Keratinocyte (primary cell): ENCODE measurements around the gene GAB1. TPM values are rescaled to one million over a fixed set of nuclear protein-coding genes. Genes with fewer than 3 reads are reported as not detected.

Source experiments
- DNase-seq: peaks from one replicate; pipeline ENCODE4 v3.0.0-alpha.2; 2011; ENCODE audit warnings: low read depth, missing footprints, low spot score
- FAIRE-seq: peaks from 2 replicates; lab custom pipeline; 2011; peaks lifted over from hg19 to GRCh38; lab: Jason Lieb, UNC
- H2AFZ ChIP-seq: 2 replicates; pipeline ENCODE4 v1.6.0; 2012; ENCODE audit warnings: low read length, control low read depth, inconsistent platforms; ENCODE audit not compliant: control insufficient read depth
- H3K27ac ChIP-seq: 2 replicates; pipeline ENCODE4 v1.5.1; 2011; ENCODE audit warnings: low read length; ENCODE audit not compliant: control insufficient read depth, insufficient read depth
- H3K27me3 ChIP-seq: 3 replicates; pipeline ENCODE4 v1.6.0; 2011; ENCODE audit warnings: low read length; ENCODE audit not compliant: control insufficient read depth, insufficient read depth; ENCODE audit errors: extremely low read depth
- H3K36me3 ChIP-seq, 2 experiments: 2 replicates in 1 of 2; 3 replicates in 1 of 2; pipeline ENCODE4 v1.5.1; 2011; ENCODE audit warnings: low read length in 2 of 2, mild to moderate bottlenecking in 1 of 2; ENCODE audit not compliant: control insufficient read depth in 2 of 2, insufficient read depth in 2 of 2; ENCODE audit errors: extremely low read depth in 1 of 2
- H3K4me1 ChIP-seq: 3 replicates; pipeline ENCODE4 v1.5.1; 2011; ENCODE audit warnings: low read length; ENCODE audit not compliant: control insufficient read depth, insufficient read depth; ENCODE audit errors: extremely low read depth
- H3K4me2 ChIP-seq: 3 replicates; pipeline ENCODE4 v1.6.0; 2011; ENCODE audit warnings: low read depth, low read length; ENCODE audit not compliant: control insufficient read depth, insufficient read depth; ENCODE audit errors: extremely low read depth
- H3K4me3 ChIP-seq, 3 experiments: fragments of 200-600 bp in 1 of 3; sonication (generic) in 1 of 3; 2 replicates in 2 of 3; 3 replicates in 1 of 3; pipeline ENCODE4 v1.5.1; 2011 to 2016; ENCODE audit warnings: low read length in 3 of 3, mild to moderate bottlenecking in 3 of 3, control low read depth in 2 of 3, inconsistent platforms in 1 of 3, low read depth in 1 of 3, mixed read lengths in 1 of 3, mixed run types in 1 of 3, moderate library complexity in 1 of 3; ENCODE audit not compliant: control insufficient read depth in 2 of 3, insufficient read depth in 2 of 3; ENCODE audit errors: extremely low read depth in 1 of 3
- H3K79me2 ChIP-seq: 2 replicates; pipeline ENCODE4 v1.6.0; 2012; ENCODE audit warnings: low read length; ENCODE audit not compliant: control insufficient read depth, insufficient read depth
- H3K9ac ChIP-seq: 3 replicates; pipeline ENCODE4 v1.6.0; 2011; ENCODE audit warnings: low read length; ENCODE audit not compliant: control insufficient read depth, insufficient read depth; ENCODE audit errors: extremely low read depth
- H3K9me1 ChIP-seq: 3 replicates; pipeline ENCODE4 v1.6.0; 2011; ENCODE audit warnings: low read length; ENCODE audit not compliant: control insufficient read depth, insufficient read depth; ENCODE audit errors: extremely low read depth
- H3K9me3 ChIP-seq: 2 replicates; pipeline ENCODE4 v1.5.1; 2012; ENCODE audit warnings: low read depth, low read length; ENCODE audit not compliant: control insufficient read depth
- H4K20me1 ChIP-seq: 3 replicates; pipeline ENCODE4 v1.6.0; 2011; ENCODE audit warnings: low read length; ENCODE audit not compliant: control insufficient read depth, insufficient read depth; ENCODE audit errors: extremely low read depth
- CTCF ChIP-seq, 3 experiments: IDR thresholded peaks in 1 of 3; conservative IDR thresholded peaks in 1 of 3; optimal IDR thresholded peaks in 1 of 3; 2 replicates in 2 of 3; 3 replicates in 1 of 3; pipeline versions ENCODE3 to v1.5.1; 2011; ENCODE audit warnings: low read length in 3 of 3, mild to moderate bottlenecking in 3 of 3, moderate library complexity in 2 of 3, control low read depth in 1 of 3, inconsistent platforms in 1 of 3; ENCODE audit not compliant: insufficient read depth in 2 of 3; ENCODE audit errors: extremely low read depth in 1 of 3
- EZH2 ChIP-seq: IDR thresholded peaks from one replicate; pipeline ENCODE4 v1.6.1; 2012; ENCODE audit warnings: inconsistent platforms, mild to moderate bottlenecking, low read length, moderate library complexity
- dilution Hi-C: fragments of 300-500 bp; cut with MboI; formaldehyde crosslinking; loops from one replicate; pipeline ENCODE4 v1.7.0; 2020; ENCODE audit warnings: low sequenced_read_pairs; ENCODE audit not compliant: extremely low pct_ligation_motif_present
- polyA plus RNA-seq, 5 experiments: library from polyadenylated mRNA; depleted of rRNA in 3 of 5; stranded (reverse) in 3 of 5; stranded (forward) in 1 of 5; unstranded in 1 of 5; fragments of >200 nt; gene quantifications; 1 replicate in 1 of 5; 2 replicates in 3 of 5; 3 replicates in 1 of 5; pipeline versions ENCODE4 v1.2.1 to v1.2.3, GENCODE V29; 2011 to 2012; ENCODE audit warnings: missing spikeins in 2 of 5, low read depth in 1 of 5, low replicate concordance in 1 of 5

Gene GAB1
- polyA plus RNA-seq, 1 donor (not counting 4 experiments of a cell fraction or from before 2014, with no cell fraction given): 11.0 TPM

DNA sequence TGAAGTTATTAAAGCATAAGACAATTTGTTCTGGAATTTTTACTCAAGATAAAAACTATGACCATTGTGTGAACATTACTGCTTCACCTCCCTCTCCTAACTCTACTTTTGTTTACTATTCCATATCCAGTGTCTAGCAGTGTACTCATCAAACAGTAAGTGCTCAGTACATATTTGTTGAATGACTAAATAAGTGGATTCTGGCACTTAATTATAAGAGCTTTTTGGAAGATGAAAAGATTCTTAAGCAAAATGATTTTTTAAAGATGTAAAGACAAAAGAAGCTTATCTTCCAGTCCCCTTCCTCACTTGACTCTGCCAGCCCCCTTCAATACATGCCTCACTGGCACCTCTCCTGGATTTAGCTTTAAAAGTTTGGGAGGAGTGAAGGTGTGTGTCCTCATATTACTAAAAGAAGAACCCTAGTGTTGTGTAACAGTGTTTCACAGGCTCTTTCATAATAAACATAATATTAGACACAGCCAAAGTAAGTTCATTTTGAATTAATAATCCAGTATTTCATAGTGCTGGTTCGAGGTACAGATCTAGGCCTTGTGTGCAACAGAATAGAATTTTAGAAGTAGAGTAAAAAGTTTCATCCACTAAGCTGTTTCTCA is 53.0 kb downstream of the GAB1 start:
- Histone ChIP-seq H3K4me2 (no peak overlapping the region), H3K4me1 (peaks cover 10% of the 10 kb centered on the region), H3K79me2 (peaks cover 17% of the 10 kb centered on the region), H3K9me3 (no peaks in the 10 kb centered on the region), H3K27ac (peak overlapping the region; percentile 16), H4K20me1 (no peaks in the 10 kb centered on the region), H3K4me3 (no peak overlapping the region), H2AFZ (no peak overlapping the region), H3K36me3 (no peaks in the 10 kb centered on the region), H3K9me1 (no peaks in the 10 kb centered on the region), H3K27me3 (no peaks in the 10 kb centered on the region), H3K9ac (no peak overlapping the region)
- FAIRE-seq (no peak), DNase-seq (no peak)
- dilution Hi-C loops: no loop called here
- TF ChIP-seq CTCF (optimal IDR thresholded peaks at IDR 0.05 in 1 of 3, IDR thresholded peaks at IDR 0.05 in 1 of 3, conservative IDR thresholded peaks at IDR 0.05 in 1 of 3; ENCODE audit: extremely low read depth in 1 of 3, insufficient read depth in 2 of 3, low read length in 3 of 3) (no peak), EZH2 (no peak)

DNA sequence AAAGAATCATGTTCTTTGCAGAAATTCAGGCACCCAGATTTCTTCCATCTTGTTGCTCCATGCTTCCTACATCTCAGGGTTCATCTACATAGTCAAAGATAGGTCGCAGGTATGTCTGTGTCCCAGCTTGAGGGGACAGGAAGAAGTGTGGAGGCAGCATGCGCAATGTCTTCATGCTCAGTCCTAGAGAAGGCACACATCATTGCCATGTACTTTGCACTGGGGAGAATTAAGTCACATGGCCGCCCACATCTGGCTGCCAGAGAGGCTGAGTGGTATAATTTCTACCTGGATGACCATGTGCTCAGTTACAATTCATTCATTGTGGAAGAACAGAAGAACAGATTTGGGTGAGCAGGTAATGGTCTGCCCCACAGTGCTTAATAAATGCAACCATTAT is 54.1 kb downstream of the GAB1 start:
- no peak overlapping the region for H2AFZ ChIP-seq

More for the DNA sequence above, 54.1 kb downstream of the GAB1 start:
- peaks cover 10% of the 10 kb centered on the region for H3K4me1 ChIP-seq
- no peaks in the 10 kb centered on the region for H3K9me3 ChIP-seq
- H3K9ac ChIP-seq: no peak overlapping the region
- dilution Hi-C loops: no loop called here
- TF ChIP-seq CTCF (optimal IDR thresholded peaks at IDR 0.05 in 1 of 3, IDR thresholded peaks at IDR 0.05 in 1 of 3, conservative IDR thresholded peaks at IDR 0.05 in 1 of 3; ENCODE audit: extremely low read depth in 1 of 3, insufficient read depth in 2 of 3, low read length in 3 of 3): no peak
- TF ChIP-seq EZH2: no peak
- no peak overlapping the region for H3K4me2 ChIP-seq
- FAIRE-seq (no peak), DNase-seq (no peak)
- H3K27me3 ChIP-seq: no peaks in the 10 kb centered on the region
- H3K4me3 ChIP-seq: no peak overlapping the region
- no peaks in the 10 kb centered on the region for H3K36me3 ChIP-seq
- H3K27ac ChIP-seq: no peak overlapping the region
- H3K9me1 ChIP-seq: no peaks in the 10 kb centered on the region
- peaks cover 11% of the 10 kb centered on the region for H3K79me2 ChIP-seq
- H4K20me1 ChIP-seq: no peaks in the 10 kb centered on the region
